Stimulated activated CD8-positive, alpha-beta memory T cell treated with anti-CD3 and anti-CD28 coated beads, Interleukin-12 subunit alpha, Interleukin-12 subunit beta, amount 100 ng/mL, for 1 hour (primary cell): ENCODE data around the gene KDM5A.
A peak's percentile ranks its signal among the peaks of the same experiment; 100 is the strongest.
"Not testable (repeated sequence)": the region's sequence is repeated elsewhere in the genome, so short reads cannot be mapped to it uniquely, and the experiment has no call there.

Source experiments
- DNase-seq: peaks from one replicate; pipeline ENCODE4 v3.0.0-alpha.2; 2020; ENCODE audit warnings: low read depth

The KDM5A gene

GRCh38 chr12:389142-390096, at the start of gene KDM5A:
TSS of gene KDM5A (minus strand) at chr12:389320. CDS start at chr12:389091, 229 bp downstream.
- DNase-seq: peak; percentile 80

- DNase-seq: not testable (repeated sequence)
Observed at GRCh38 chr12:435737-436136, 46.6 kb upstream of the KDM5A start.

- DNase-seq: no peak
Observed at GRCh38 chr12:422526-422925, 33.4 kb upstream of the KDM5A start.

- no peak for DNase-seq
Observed at GRCh38 chr12:418432-418831, 29.3 kb upstream of the KDM5A start.

- no peak for DNase-seq
Observed at GRCh38 chr12:414859-415258, 25.7 kb upstream of the KDM5A start.

- no peak for DNase-seq
Observed at GRCh38 chr12:402029-402389, 12.9 kb upstream of the KDM5A start.

GRCh38 chr12:401235-402028, 12.3 kb upstream of the KDM5A start, which contains the start of gene CCDC77:
TSS of gene CCDC77 (plus strand) at chr12:401644. CDS start at chr12:409384, 7,740 bp downstream.
- DNase-seq: peak; percentile 85

GRCh38 chr12:400828-401227, 11.7 kb upstream of the KDM5A start:
- DNase-seq: no peak

DNA sequence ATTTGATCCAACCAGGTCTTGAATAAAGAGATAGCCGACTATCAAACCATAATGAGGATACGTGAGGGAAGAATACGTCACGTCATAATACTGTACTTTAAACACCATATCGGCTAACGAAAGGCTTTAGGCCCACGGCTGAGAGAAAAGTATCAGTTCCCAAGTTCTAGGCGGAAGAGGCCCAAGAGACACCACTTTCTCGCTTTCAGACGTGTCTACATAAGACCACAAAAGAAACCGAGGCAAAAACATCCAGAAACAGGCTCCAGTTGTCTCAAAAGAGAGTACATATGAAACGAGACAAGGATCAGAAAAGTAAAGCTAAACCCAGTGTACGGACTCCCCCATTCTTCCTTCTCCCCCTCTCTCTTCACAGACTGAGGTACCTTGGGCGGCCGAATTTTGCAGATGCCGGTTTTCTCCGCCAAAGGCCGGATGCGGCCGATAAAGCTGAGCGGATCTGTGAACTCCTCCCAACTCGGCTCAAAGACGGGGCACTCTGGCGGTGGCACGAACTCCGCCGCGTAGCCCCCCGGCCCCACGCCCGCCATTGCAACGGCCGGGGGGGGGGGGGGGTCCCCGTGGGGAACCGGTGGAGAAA, 479 bp downstream of the KDM5A start:
- peak; percentile 16 for DNase-seq

DNA sequence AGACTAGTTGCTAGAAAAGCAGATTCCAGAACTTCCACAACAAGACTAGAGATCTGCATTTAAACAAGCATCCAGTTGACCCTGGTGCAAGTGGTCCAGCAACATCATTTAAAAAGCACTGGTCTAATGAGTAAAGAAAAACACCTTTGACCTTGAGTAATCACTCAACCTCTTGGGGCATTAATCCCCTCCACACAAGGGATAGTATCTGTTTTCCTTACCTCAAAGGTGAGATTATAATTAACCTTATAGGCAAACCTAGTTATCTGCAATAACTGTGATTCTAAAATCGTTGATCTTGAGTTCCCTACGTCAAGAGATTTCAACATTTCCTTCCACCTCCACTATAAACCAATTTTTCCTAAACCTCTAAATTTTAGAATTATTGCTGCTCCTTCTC, 1.1 kb downstream of the KDM5A start:
- DNase-seq: no peak

DNA sequence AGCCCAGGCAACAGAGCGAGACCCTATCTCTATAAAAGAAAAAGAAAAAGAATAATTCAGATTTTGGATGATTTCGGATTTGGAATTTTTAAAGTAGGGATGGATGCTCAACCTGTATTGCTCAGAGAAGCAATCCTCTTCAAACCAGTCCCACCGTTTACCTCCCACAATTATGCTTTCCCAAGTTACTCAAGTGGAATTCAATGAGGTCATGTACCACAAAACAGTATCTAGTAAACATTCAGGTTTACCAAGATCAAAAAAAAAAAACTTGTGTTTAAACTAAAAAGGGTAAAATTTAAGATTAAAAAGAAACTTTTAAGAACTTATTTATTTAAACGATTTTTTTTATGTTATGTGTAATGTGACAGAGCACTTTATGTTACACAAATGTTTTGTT, 2.5 kb downstream of the KDM5A start:
- DNase-seq: no peak

- DNase-seq: not testable (repeated sequence)
Observed at GRCh38 chr12:370739-371485, 18.2 kb downstream of the KDM5A start.

- DNase-seq: no peak
Observed at GRCh38 chr12:367972-368371, 21.1 kb downstream of the KDM5A start.

DNA sequence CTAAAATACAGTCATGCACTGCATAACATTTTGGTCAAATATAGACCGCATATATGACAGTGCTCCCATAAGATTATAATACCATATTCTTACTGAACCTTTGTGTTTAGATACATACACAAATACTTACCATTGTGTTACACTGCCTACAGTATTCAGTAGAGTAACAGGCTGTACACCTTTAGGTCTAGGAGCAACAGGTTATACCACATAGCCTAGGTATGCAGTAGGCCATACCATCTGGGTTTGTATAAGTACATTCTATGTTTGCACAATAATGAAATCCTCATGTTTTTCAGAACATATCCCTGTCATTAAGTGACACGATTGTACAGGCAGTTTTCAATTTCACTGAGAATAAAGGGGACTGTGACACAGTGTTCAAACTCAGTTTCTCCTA, 22.3 kb downstream of the KDM5A start:
- DNase-seq: no peak

DNA sequence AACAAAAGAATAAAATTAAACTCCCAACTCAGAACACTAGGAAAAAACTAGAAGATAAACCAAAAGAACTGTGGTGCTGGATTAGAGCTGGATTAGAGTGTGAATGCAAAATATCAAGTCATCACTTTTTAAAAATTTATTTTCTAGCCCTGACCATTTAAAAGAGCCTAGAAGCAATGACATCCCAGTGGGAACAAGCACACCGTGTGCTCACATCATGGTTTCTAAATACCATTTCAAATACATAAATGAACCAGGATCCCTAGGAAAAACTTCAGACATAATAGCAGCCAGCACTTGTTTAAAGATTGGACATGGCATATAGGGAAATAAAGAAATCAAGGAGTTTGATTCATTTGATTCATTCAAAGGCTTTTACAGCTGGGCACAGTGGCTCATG, 30.0 kb downstream of the KDM5A start:
- no peak for DNase-seq

GRCh38 chr12:356276-356988, 32.7 kb downstream of the KDM5A start:
- DNase-seq: no peak

GRCh38 chr12:351197-351596, 37.9 kb downstream of the KDM5A start:
- not testable (repeated sequence) for DNase-seq

GRCh38 chr12:349625-350024, 39.5 kb downstream of the KDM5A start:
- not testable (repeated sequence) for DNase-seq

- DNase-seq: not testable (repeated sequence)
Observed at GRCh38 chr12:343036-343435, 46.1 kb downstream of the KDM5A start.

GRCh38 chr12:337039-337438, 52.1 kb downstream of the KDM5A start:
- no peak for DNase-seq

DNA sequence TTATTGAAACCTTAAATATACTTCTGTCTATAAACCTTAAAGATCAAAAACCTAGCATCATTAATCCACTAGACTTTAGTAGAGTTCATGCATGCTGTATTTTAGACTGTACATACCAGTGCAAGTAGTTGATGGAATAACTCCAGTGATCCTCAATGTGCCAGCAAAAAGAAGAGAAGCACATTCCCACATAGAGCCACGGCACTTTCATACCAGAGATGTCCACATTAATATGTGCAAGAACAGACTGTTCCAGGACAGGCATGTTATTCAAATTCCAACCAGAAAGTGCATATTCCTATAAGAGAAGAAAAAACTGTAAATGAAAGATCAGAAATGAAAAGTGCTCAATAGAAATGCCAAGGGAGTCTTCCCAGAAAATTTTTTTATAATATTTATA, 55.0 kb downstream of the KDM5A start:
- no peak for DNase-seq
